Stimulated activated naive CD4-positive, alpha-beta T cell (primary cell): ENCODE data around the gene SRPRA.
A peak's percentile ranks its signal among the peaks of the same experiment; 100 is the strongest.
"Not testable (repeated sequence)": the region's sequence is repeated elsewhere in the genome, so short reads cannot be mapped to it uniquely, and the experiment has no call there.

ENCODE experiments used
- DNase-seq, 6 experiments: peaks; one replicate each; lab custom pipeline; 2025; lab: John Stamatoyannopoulos, UW

SRPRA gene, protein sequence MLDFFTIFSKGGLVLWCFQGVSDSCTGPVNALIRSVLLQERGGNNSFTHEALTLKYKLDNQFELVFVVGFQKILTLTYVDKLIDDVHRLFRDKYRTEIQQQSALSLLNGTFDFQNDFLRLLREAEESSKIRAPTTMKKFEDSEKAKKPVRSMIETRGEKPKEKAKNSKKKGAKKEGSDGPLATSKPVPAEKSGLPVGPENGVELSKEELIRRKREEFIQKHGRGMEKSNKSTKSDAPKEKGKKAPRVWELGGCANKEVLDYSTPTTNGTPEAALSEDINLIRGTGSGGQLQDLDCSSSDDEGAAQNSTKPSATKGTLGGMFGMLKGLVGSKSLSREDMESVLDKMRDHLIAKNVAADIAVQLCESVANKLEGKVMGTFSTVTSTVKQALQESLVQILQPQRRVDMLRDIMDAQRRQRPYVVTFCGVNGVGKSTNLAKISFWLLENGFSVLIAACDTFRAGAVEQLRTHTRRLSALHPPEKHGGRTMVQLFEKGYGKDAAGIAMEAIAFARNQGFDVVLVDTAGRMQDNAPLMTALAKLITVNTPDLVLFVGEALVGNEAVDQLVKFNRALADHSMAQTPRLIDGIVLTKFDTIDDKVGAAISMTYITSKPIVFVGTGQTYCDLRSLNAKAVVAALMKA

DNA sequence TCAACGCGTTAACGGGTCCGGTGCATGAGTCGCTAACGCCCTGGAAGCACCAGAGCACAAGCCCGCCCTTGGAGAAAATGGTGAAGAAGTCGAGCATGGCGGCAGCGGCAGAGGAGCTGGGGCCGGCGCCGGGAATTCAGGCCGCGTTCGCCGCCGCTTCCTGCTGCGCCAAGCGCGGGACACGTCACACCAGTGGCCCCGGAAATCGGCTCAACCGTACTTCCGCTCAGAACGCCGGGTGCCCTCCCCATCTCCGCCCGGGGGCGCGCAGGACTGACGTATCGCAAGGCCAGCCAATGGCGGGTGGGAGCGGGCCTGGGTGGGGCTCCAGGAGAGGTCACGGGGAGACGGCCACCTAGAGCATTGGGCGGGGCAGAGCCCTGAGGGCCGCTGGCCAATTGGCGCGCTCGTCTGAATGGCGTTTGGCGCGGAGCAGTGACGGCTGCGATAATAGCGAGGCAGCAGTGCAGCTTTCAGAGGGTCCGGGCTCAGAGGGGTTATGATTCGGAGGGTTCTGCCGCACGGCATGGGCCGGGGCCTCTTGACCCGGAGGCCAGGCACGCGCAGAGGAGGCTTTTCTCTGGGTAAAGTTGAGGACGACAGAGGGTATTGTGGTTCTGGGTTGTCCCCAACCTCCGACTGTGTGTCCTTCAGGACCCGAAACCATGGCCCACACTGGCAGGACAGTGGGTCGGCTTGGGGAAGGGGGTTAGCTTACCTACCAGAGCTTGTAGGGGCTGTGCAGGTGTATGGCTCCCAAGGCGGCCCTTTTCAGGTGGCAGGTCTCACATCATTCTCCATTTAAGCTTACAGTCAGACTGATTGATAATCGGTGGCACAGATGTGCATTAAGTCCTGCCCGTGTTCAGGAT is at the start of gene SRPRA, which contains the start of gene FOXRED1:
Gene SRPRA (minus strand): TSS at position 188 of the 872 bp plus-strand sequence. CDS start 91 bp downstream, at position 97.
Gene FOXRED1 (plus strand): TSS at position 447 of the 872 bp plus-strand sequence. CDS start 53 bp downstream, at position 500.
- peak; percentile 98 to 99 (median 99) for DNase-seq

DNA sequence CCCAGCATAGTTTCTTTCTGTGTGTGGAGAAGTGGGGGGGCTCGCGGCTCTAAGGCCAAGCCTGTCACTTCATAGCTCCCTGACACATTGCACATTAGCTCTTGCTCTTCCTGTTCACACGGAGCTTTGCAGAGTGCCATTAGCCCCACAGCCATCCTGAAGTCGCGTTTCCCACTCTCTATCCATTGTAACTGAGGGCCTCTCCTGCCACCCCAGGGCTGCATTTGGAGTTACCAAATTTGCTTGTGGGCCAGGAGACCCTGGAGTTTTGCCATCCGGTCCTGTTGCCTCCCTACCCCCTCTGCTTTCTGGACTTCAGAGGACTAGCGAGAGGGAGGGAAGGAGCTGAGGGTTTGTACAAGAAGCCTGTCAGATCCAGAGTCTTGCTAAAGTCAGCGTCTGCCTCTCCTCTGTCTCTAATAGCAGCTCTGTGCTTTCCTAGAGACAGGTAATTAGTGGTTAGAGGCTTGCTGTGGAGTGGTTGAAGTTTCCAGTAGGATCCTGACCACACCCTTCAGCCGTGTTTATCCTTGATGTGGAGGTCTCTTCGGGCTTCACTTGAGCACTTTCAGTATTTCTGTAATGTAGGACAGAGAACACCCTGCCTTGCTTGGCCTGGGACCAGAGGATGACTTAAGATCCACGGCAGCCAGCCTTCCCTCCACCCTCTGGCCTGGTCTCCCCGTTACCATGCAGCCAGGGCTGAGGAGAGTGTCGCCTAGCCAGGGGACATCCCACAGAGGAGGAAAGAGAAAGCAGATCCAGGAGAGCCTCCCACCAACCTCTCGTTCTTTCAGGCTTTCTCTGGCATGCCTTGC is 49.3 kb upstream of the SRPRA start:
- peak in 2 of 6 experiments; percentile 3 to 45 for DNase-seq

DNA sequence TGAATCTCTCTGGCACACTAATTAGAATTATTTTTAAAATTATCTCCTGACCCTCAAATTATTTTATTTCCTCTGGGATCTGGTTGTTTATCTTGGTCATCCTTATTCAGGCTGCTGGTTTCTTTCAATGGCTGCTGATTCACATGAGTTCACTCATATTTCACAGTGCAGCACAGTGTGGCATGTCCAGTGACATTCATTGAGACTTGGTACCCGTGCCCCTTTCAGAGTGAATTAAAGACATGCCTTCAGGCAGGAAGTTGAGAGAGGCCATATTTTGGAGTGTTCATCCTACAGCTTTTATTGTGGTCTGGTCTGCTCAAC is 48.7 kb upstream of the SRPRA start:
- DNase-seq, result no peak

DNA sequence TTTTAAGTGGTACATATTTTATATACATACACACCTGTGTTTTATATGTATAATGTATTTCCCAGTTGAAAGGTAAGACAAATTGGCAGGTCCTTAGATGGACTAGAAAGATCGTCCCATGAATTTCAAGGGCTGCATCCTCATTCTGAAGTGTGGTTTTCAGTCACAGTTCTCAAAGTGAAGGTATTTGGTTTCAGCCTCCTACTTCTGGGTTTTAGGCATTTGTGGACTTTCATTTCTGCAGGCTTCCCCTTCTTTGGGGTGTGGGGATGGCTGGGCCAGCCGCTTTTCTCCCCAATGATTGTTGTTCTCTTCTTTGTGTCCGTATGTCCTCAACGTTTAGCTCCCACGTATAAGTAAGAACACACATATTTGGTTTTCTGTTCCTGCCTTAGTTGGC is 45.1 kb upstream of the SRPRA start:
- no peak for DNase-seq

DNA sequence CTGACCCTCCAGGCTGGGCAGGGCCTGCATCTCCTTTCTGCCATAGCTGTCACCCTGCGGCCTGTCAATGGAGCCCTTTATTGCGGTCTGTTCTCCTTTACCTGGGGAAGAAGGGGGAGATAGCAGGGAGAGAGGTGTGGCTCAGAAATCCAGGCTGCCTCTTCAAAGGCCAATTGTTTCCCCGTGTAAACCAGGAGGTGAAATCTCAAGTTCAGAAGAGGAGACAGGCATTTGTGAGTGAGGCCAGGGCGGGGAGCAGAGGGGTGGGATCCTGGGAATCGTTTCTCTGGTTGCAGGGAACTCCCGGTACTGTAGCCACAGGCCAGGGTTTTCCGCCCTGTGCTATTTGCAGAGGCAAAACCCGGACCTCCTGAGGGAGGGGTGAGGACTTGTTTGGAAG is 44.3 kb upstream of the SRPRA start:
- no peak for DNase-seq

DNA sequence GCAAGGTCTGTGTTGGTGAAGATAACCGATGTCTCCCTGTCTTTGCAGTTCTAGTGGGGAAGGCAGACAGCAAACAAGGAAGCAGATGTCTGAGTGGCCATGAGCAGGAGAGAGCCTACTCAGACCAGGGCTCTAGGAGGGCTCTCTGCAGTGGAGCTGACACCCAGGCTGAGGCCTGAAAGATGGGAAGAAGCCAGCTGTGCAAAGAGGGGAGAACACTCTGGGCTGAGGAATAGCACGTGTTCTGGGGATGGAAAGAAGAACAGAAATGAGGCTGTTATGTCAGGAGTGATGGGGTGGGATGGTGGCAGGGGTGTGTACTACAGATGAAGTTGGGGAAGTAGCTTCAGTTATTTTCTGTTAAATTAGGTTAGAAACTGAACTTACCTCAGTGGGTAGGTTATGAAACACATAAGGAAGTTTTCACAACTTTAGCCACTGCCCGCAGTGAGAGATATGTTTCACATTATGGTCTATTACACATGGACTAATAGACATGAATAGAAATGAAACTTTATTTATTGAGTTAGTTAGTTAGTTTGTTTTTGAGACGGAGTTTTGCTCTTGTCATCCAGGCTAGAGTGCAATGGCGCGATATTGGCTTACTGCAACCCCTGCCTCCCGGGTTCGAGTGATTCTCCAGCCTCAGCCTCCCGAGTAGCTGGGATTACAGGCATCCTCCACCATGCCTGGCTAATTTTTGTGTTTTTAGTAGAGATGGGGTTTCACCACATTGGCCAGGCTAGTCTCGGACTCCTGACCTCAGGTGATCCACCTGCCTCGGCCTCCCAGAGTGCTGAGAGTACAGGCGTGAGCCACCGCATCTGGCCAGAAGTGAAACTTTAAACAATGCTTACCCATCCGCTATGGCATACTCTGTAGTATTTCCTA is 43.0 kb upstream of the SRPRA start:
- no peak for DNase-seq

DNA sequence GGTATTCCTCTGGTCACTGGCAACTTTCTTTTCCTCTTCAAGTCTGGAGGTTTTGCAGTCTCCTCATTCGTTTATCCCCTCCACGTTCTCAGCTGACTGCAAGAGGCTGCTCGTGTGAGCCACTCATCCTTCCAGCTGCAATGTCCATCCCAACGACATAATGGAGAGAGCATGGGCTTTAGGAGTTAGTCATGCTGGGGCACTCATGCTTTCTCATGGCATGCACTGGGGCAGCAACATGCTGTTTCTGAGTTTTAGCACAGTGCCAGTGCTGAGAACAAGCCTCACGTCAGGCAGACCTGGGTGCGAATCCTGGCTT is 42.3 kb upstream of the SRPRA start:
- DNase-seq, result no peak

DNA sequence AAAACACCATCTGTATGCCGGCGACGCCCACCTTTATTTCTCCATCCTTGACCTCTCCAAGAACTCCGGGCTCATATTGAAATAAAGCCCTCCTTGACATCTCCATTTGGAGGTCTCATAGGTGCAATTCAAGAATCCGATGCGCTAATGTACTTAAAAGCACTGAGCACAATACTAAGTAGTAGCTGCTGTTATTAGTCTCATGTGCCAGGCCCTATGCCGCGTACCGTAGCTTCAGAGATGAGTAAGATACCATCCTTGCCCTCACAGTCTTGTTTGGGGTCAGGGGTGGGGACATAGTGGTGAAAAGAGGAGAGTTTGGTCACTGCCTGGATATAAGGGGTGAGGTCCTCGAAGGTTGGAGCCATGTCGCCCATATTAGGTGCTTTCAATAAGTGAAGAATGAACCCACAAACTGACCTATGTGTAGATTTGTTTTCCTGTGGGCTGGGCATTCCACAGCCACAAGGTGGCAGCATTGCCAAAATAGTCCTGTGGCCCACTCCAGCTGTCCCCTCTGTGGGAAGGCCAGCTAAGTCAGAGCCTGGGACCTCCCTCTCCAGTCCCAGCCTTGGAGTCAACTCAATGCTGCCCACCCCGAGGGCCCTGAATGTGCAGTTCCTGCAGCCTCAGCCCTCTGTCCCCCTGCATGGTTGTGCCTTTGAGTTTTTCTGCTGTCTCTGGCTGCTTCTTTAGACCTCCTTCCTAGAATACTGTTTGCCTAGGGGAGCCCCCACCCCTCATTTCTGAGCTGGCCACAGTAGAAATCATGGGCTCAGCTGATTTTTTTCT is 41.7 kb upstream of the SRPRA start:
- peak; percentile 14 to 54 (median 23) for DNase-seq

DNA sequence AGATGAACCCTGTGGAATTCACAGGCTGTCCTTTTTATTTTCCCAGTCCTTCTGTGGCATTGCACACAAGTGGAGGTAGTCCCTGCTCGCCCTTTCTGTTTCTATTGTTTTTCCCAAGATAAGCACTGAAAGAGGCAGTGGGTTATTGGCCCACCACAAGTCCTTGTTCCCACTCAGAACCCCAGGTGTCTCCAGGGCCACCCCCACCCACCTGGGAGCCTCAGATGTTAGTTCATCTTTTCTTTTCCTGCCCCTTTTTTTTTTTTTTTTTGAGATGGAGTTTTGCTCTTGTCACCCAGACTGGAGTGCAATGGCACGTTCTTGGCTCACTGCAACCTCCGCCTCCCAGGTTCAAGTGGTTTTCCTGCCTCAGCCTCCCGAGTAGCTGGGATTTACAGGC is 40.1 kb upstream of the SRPRA start:
- DNase-seq, result not testable (repeated sequence)

DNA sequence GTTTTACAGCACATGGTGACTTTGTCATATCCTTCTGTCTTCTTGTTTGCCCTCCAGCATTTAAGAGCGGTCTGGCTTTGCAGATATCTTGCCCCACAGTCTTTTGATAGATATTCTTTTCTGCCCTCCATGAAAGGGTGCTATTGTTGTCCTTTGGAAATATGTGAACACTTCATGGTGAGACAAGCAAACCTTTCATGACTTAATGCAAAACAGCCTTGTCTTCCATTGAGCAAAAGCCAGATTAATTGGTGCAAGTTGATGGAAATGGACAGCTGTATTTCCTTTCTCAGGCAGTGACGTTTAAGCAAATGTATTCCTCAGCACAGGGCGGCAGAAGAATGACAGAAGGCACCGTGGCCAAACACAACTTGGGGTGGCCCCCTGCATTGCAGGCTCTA is 39.6 kb upstream of the SRPRA start:
- DNase-seq, result no peak

DNA sequence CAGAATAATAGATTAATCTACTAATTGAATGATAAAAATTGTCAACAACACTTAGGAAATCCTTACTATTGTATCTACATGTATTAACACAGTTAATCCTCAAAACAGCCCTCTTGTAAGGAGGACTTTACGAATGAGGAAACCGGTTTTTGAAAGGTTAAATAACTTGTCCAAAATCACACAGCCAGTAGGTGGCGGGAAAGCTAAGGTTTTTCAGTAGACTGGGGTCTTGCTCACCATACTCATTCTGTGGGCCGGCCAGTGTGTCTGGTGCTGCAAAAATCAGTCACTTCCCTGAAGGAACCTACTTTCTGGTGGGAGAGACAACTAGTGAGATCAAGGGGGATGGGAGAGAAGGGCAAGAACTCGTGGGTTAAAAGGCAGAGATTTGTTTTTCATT is 39.0 kb upstream of the SRPRA start:
- no peak for DNase-seq

DNA sequence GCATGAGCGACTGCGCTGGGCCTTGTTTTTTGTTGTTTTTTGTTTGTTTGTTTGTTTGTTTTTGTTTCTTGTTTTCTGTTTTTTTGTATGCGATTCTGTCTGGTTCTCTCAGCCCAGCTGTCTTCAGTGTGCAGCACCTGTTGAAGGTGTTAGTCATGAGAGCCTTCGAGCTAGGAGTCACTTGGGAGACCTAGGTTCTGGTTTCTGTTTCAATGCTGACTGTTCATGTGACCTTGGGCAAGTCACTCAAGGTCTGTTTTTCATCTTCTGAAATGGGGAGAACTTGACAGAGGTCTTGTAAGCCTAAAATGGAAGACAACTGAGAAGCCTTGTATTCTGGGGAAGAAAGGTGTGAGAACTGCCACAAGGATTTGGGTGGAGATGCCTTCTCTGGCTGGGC is 37.0 kb upstream of the SRPRA start:
- no peak for DNase-seq

DNA sequence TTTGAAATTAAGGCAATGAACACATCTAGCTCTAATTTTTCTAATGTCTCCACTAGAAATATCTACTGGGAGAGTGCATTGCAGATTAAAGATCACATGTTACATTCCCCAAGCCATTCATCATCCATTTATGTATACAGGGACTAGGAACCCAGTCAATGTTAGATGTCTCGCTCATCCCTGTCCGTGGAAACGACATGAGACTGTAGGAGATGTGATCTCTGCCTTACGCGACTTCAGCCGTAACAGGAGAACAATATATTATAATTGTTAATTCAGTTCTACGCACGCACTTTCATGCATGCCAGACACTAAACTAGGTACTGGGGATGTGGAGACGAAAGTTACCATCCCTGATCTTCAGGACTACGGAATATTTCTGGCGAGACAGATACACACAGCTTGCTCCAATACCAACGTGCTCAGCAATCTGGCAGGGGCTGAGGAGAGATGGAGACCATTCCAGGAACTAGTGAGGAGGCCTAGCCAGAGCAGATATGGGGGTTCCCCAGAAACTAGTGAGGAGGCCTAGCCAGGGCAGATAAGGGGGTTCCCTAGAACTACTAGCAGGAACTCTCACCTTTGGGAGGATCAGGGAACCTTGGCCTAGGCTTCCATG is 35.9 kb upstream of the SRPRA start:
- DNase-seq, result peak in 1 of 6 experiments; percentile 55

DNA sequence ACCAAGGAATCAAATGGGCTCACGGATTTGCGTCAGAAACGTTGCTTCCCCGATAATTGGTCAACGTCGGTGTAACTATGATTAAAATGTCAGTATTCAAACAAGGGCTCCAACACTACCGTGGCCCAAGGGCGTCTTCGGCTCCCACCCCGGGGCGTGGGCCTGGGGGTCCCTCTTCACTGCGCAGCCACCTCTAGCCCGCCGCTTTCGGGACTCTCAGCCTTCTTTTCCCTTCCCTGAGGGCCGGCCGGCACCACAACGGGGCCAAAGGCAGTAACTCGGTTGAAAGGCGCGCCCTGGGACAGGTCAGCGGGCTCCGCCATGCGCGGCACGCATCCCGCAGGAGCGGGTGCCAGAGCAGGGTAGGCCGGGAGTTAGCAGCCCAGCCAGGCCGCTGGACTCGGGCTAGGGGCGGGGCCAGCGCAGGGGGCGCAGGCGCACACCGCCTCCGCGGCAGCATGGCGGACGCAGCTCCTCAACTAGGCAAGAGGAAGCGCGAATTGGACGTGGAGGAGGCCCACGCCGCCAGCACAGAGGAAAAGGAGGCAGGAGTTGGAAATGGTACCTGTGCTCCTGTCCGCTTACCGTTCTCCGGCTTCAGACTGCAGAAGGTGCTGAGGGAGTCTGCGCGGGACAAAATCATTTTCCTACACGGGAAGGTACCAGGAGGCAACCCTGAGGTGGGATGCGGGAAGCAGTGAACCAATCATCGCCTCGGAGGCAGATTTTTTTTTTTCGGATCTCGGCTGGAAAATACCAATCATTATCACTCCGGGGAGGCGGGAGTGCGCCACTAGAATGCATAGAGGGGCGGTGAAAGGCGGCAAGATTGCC is 35.1 kb upstream of the SRPRA start, which contains the start of gene DCPS:
Gene DCPS (plus strand): TSS at position 438 of the 834 bp plus-strand sequence. CDS start 21 bp downstream, at position 459.
- peak; percentile 71 to 86 (median 79) for DNase-seq

DNA sequence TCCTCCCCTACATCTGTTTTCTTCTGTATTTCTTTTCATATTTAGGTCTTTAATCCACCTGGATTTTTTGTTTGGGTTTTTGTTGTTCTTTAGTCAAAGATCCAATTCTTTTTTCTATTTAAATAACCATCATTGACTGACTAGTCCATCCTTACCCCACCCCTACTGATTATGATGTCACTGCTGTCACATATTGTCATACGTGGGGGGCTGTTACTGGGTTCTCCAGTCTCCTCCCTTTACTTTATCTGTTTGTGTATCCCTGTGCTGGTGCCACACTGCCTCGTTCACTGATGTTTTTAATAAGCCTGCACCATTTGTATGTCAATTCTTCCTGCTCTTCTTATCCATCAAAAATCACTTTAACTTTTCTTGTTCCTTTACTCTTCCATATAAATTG is 28.3 kb upstream of the SRPRA start:
- no peak for DNase-seq

DNA sequence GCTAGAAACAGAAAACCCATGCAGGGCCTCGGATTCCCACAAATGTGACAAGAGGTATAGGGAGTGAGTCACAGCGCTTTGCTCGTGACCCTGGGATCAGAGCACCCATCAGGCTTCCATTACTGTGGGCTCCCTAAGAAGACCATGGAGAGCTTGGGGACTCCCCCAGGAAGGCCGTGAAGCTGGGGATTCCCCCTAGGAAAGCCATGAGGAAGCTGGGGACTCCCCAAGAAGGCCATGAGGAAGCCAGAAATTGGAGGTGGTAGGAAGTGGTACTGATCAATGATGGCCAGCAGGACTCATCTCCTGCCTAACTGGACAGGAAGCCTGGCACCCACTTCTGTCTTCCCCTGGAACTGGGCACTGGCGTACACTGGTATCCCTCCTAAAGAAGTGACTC is 25.0 kb upstream of the SRPRA start:
- no peak for DNase-seq

DNA sequence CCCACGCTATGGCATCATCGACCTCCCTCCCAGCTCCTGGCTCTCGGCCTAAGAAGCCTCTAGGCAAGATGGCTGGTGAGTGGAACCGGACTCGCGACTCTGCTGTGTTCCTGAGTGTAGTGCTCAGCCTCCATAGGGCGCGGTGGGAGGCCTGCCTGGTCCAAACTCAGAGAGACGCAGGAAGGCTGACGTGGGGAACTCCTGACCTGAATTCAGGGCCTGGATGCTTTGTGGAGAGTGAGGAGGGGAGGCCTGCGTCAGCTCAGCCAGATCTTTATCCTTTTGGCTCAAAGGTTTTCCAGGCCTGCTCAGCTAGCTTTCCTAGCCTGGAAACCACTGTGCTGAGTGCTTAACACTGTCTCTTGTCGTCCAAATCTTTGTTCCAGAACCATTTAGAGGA is 22.2 kb upstream of the SRPRA start:
- DNase-seq, result no peak

DNA sequence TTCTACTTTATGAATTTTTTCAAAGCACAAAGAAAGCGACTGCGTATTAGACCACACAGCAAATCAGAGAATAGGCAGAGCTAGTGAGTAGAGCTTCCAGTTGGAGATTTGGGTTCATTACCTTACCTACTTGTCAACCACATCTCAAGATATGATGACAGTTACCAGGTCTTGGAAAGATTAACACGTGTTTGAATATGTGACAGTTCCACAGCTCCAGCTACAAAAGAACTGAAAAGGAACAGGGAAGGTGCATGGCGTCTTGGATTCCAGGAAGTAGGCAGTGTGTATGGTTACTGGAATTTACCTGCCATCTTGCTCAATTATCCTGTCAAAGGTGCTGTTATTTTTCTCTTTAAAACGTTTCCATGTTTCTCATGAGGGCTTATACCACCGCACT is 19.5 kb upstream of the SRPRA start:
- no peak for DNase-seq
